Esophagus muscularis mucosa (tissue), 4 donors: Measurements from ENCODE around the gene CCL8. TPM values are rescaled to one million over a fixed set of nuclear protein-coding genes. Genes with fewer than 3 reads are reported as not detected.
A peak's percentile ranks its signal among the peaks of the same experiment; 100 is the strongest.

Experiments
- DNase-seq: peaks from one replicate; pipeline ENCODE4 v3.0.0-alpha.2; 2017; ENCODE audit errors: extremely low spot score
- H3K27ac ChIP-seq, 4 donors: fragments of 200-600 bp; sonication (generic); replicated peaks in 1 of 4; 1 replicate in 3 of 4; 2 replicates in 1 of 4; pipeline ENCODE4 v1.5.1; 2016 to 2019; ENCODE audit warnings: mild to moderate bottlenecking in 1 of 4
- H3K27me3 ChIP-seq, 4 donors: fragments of 200-600 bp; sonication (generic); one replicate each; pipeline versions ENCODE4 v1.5.1 to v1.6.0; 2016 to 2019
- H3K36me3 ChIP-seq, 4 donors: fragments of 200-600 bp; sonication (generic); one replicate each; pipeline ENCODE4 v1.5.1; 2016 to 2019
- H3K4me1 ChIP-seq, 4 donors: fragments of 200-600 bp; sonication (generic); one replicate each; pipeline ENCODE4 v1.5.1; 2016 to 2019
- H3K4me3 ChIP-seq, 4 donors: fragments of 200-600 bp; sonication (generic); 1 replicate in 2 of 4; 2 replicates in 2 of 4; pipeline ENCODE4 v1.5.1; 2016 to 2019; ENCODE audit warnings: mild to moderate bottlenecking in 4 of 4, moderate library complexity in 1 of 4
- H3K9me3 ChIP-seq, 4 donors: fragments of 200-600 bp; sonication (generic); 1 replicate in 3 of 4; 2 replicates in 1 of 4; pipeline ENCODE4 v1.5.1; 2016 to 2019
- EP300 ChIP-seq: sonication (generic); formaldehyde crosslinking; IDR thresholded peaks from one replicate; pipeline ENCODE4 v1.6.1; 2017; ENCODE audit warnings: antibody characterized with exemption
- POLR2A ChIP-seq: fragments of 450-650 bp; IDR thresholded peaks from one replicate; pipeline ENCODE4 v1.6.1; 2017; ENCODE audit warnings: antibody characterized with exemption, moderate library complexity, mild to moderate bottlenecking, low read depth
- POLR2AphosphoS5 ChIP-seq, 2 donors: sonication (generic); formaldehyde crosslinking; IDR thresholded peaks; one replicate each; pipeline ENCODE4 v1.6.1; 2017; ENCODE audit warnings: antibody characterized with exemption in 2 of 2
- WGBS: methylation state at CpG from one replicate; pipeline ENCODE4 v1.1.5; 2018; 5-methylcytosine and 5-hydroxymethylcytosine counted together
- intact Hi-C: fragments of 100-400 bp; cut with DNase I; formaldehyde crosslinking; loops from one replicate; pipeline ENCODE4 v1.15.1; 2023
- total RNA-seq, 4 donors: library from RNA; depleted of rRNA; stranded (reverse); fragments of >200 nt; gene quantifications; one replicate each; pipeline versions ENCODE4 v1.1.0 to v1.2.1, GENCODE V29; 2016
- TF ChIP-seq, protein P1 (sequence below), 3 experiments: fragments of 200-600 bp in 2 of 3; fragments of 450-650 bp in 1 of 3; sonication (generic) in 2 of 3; IDR thresholded peaks; one replicate each; pipeline ENCODE4 v1.5.1; 2017 to 2019; ENCODE audit warnings: antibody characterized with exemption in 3 of 3, mild to moderate bottlenecking in 2 of 3, moderate library complexity in 1 of 3

The CCL8 gene
- 1 to 10 TPM in 1 of 4 donors, not detected in 3; 2.0 TPM for total RNA-seq

DNA sequence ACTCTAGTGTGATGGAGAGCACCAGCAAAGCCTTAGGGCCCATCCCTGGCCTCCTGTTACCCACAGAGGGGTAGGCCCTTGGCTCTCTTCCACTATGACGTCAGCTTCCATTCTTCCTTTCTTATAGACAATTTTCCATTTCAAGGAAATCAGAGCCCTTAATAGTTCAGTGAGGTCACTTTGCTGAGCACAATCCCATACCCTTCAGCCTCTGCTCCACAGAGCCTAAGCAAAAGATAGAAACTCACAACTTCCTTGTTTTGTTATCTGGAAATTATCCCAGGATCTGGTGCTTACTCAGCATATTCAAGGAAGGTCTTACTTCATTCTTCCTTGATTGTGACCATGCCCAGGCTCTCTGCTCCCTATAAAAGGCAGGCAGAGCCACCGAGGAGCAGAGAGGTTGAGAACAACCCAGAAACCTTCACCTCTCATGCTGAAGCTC, at the start of gene CCL8:
Gene CCL8, plus strand, starts transcription at position 397 of the 445 bp plus-strand sequence. CDS start 67 bp downstream, outside the sequence.
- peak within 1 kb of the TSS in 2 of 4 donors; percentile 30 to 34 for H3K27ac ChIP-seq

DNA sequence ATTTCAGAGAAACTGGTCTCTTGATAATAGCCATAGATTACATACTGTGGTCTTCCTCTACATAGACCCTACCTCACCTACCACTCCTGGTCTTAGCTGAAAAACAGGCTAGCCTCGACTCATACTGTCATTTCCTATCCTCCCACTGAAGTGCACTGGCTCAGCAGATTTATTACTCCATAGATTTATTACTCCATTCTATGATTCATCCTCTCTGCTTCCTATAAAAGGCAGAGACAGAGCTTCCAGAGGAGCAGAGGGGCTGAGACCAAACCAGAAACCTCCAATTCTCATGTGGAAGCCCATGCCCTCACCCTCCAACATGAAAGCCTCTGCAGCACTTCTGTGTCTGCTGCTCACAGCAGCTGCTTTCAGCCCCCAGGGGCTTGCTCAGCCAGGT, 49.3 kb upstream of the CCL8 start, which contains the start of gene CCL7:
Gene CCL7, plus strand, starts transcription at position 253 of the 400 bp plus-strand sequence. Its CDS starts 70 bp downstream, at position 323.
- TF ChIP-seq, protein P1, sequence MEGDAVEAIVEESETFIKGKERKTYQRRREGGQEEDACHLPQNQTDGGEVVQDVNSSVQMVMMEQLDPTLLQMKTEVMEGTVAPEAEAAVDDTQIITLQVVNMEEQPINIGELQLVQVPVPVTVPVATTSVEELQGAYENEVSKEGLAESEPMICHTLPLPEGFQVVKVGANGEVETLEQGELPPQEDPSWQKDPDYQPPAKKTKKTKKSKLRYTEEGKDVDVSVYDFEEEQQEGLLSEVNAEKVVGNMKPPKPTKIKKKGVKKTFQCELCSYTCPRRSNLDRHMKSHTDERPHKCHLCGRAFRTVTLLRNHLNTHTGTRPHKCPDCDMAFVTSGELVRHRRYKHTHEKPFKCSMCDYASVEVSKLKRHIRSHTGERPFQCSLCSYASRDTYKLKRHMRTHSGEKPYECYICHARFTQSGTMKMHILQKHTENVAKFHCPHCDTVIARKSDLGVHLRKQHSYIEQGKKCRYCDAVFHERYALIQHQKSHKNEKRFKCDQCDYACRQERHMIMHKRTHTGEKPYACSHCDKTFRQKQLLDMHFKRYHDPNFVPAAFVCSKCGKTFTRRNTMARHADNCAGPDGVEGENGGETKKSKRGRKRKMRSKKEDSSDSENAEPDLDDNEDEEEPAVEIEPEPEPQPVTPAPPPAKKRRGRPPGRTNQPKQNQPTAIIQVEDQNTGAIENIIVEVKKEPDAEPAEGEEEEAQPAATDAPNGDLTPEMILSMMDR (IDR thresholded peaks at IDR 0.05), result no peak
- TF ChIP-seq POLR2A (no peak), EP300 (no peak), POLR2AphosphoS5 (IDR thresholded peaks at IDR 0.05) (no peak)
- Histone ChIP-seq H3K27ac (no peak within 1 kb of the TSS), H3K4me1 (peaks cover 0 to 5% (median 0%) of the 10 kb centered on the region in 4 donors), H3K4me3 (no peak within 1 kb of the TSS), H3K27me3 (no peaks in the 10 kb centered on the region), H3K36me3 (no peaks in the 10 kb centered on the region), H3K9me3 (no peaks in the 10 kb centered on the region)
- intact Hi-C loops, result loop anchor here (10.0 kb wide), 1 partner anchor 65 kb away; no protein-coding TSS in a partner anchor
- WGBS, result 24% methylated on average over 1 of the region's 1 CpG
- DNase-seq, result no peak

More for the DNA sequence above, at the start of gene CCL8:
- intact Hi-C loops, result no loop called here
- H3K4me1 ChIP-seq, result peaks cover 0 to 10% (median 5%) of the 10 kb centered on the region in 4 donors
- H3K4me3 ChIP-seq, result no peak within 1 kb of the TSS
- DNase-seq, result no peak
- no peaks in the 10 kb centered on the region for H3K9me3 ChIP-seq
- TF ChIP-seq POLR2A (no peak), EP300 (no peak), POLR2AphosphoS5 (IDR thresholded peaks at IDR 0.05) (no peak)
- TF ChIP-seq, protein P1 (IDR thresholded peaks at IDR 0.05), result no peak
- WGBS, result 48% methylated on average over 2 of the region's 2 CpGs
- H3K36me3 ChIP-seq, result no peaks in the 10 kb centered on the region
- no peaks in the 10 kb centered on the region for H3K27me3 ChIP-seq

DNA sequence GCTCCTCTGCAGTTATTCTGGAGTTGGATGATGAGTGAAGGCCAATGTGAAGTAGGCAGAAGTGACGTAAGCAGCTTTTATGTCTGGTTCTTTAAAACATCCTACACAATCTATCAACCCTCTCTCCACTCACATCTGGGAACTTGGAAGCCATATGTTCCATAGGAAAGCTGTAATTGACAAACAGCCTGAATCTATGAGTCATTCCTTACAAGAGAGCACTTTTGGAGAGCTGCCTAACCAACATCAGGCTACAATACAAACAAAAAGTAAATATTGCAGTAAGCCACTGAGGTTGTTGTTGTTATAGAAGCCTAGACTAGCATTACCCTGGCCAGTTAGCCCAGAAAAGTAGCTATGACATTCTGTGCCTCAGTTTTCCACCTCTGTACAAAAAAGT, 43.4 kb upstream of the CCL8 start:
- no peaks in the 10 kb centered on the region for H3K36me3 ChIP-seq
- TF ChIP-seq POLR2A, result no peak
- TF ChIP-seq, protein P1 (IDR thresholded peaks at IDR 0.05), result no peak
- no peak for TF ChIP-seq POLR2AphosphoS5 (IDR thresholded peaks at IDR 0.05)
- no peak for TF ChIP-seq EP300
- H3K4me1 ChIP-seq, result peaks cover 0 to 5% (median 0%) of the 10 kb centered on the region in 4 donors
- no peaks in the 10 kb centered on the region for H3K9me3 ChIP-seq
- intact Hi-C loops, result no loop called here
- no peak for DNase-seq
- no peak overlapping the region for H3K4me3 ChIP-seq
- no peak overlapping the region for H3K27ac ChIP-seq
- H3K27me3 ChIP-seq, result no peaks in the 10 kb centered on the region
- 0% methylated on average over 1 of the region's 1 CpG for WGBS

DNA sequence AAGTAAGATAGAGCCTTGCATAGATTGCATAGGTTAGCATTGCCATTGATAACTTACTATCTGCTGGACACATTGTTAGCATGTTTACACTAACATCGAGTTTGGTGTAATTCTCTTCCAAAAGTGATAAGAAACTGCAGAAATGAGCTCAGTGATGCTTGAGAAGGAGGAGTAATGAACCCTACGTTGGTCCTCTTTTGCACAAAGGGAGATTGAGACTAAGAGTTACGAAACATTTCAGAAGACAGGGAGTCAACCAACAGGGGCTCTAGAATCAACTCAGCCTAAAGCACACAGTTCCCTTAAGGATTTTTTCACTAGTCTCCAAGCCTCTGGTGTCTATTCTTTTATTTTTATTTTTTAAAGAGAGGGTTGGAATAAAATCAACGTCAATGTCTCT, 42.4 kb upstream of the CCL8 start:
- Histone ChIP-seq H3K36me3 (no peaks in the 10 kb centered on the region), H3K27ac (no peak overlapping the region), H3K4me3 (no peak overlapping the region), H3K9me3 (no peaks in the 10 kb centered on the region), H3K27me3 (no peaks in the 10 kb centered on the region), H3K4me1 (peaks cover 0 to 5% (median 0%) of the 10 kb centered on the region in 4 donors)
- 76% methylated on average over 4 of the region's 4 CpGs for WGBS
- intact Hi-C loops, result no loop called here
- TF ChIP-seq, protein P1 (IDR thresholded peaks at IDR 0.05), result no peak
- TF ChIP-seq POLR2A (no peak), EP300 (no peak), POLR2AphosphoS5 (IDR thresholded peaks at IDR 0.05) (no peak)
- DNase-seq, result no peak

DNA sequence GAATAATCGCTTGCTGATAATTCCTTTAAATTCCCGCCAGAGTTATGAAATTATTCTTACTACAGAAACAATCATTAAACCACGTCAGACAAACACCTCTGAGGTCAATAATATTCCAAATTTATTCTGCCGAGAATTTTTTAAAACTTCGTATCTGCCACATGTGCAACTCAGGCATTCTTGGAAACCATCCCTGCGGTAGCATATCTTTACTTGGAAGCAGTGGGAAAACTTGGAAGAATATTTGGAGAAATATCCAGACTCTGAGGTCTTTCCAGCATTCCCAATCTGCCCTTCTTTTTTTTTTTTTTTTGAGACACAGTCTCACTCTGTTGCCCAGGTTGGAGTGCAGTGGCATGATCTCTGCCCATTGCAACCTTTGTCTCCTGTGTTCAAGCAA, 35.7 kb upstream of the CCL8 start:
- intact Hi-C loops, result no loop called here
- no peaks in the 10 kb centered on the region for H3K27me3 ChIP-seq
- no peak overlapping the region for H3K4me3 ChIP-seq
- TF ChIP-seq EP300, result no peak
- TF ChIP-seq, protein P1 (IDR thresholded peaks at IDR 0.05), result no peak
- 59% methylated on average over 6 of the region's 6 CpGs for WGBS
- DNase-seq, result no peak
- H3K9me3 ChIP-seq, result no peaks in the 10 kb centered on the region
- no peaks in the 10 kb centered on the region for H3K36me3 ChIP-seq
- H3K27ac ChIP-seq, result no peak overlapping the region
- H3K4me1 ChIP-seq, result no peaks in the 10 kb centered on the region
